KG1 (cell line): Measurements from ENCODE around the gene IRX6.

Source experiments
- DNase-seq: peaks from one replicate; lab custom pipeline; 2025; lab: John Stamatoyannopoulos, UW

Gene IRX6

DNA sequence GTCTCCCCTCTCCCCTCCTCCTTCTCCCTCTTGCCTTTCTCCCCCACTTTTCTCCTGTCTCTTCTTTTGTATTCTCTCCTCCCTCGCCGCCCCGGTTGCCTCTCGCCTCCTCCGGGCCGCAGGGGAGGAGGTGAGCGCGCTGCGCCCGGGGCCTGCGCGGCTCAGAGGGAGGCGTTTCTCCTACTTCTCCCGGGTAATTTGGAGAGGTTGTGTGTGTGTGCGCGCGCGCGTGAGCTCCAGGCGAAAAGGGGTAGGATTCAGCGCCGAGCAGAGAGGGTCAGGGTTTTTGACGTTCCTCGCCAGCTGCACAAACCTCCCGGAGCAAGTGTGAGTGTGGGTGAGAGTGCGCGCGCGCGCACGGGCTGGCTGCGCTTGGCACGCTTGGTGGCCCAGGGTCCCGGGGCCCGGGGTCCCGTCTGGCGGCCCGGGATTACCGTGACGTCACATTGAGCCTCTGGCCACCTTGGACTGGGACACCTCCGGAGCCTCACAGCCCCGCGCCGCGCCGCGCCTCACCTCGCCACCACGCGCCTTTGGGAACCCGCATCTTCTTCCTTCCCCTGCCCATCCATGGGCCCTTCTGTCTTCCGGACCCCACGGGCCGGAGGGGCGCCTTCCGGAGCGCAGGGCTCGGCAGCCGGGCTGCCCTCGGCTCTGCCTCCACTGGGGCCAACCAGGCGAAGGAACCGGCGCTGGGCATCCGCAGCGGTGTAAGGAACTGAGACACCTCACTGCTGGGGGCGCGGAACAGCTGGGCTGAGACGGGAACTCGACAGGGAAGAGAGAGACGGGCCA lies 479 bp downstream of the IRX6 start:
- DNase-seq = no peak

DNA sequence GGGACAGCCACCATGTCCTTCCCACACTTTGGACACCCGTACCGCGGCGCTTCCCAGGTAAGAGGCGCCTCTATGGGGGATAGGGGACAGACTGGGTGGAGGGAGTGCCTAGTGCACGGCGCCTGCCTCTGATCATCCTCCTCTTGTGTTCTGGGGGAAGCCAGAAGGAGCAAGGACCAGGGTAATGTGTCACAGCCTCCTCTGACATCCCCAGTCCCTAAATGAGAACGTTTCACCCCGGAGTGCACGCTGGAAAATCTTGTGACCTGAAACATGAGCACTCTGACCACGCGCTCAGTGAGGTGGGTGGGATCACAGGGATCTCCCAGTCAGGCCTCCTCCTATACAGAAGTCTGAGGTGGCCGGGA lies 1.1 kb downstream of the IRX6 start:
- no peak for DNase-seq

DNA sequence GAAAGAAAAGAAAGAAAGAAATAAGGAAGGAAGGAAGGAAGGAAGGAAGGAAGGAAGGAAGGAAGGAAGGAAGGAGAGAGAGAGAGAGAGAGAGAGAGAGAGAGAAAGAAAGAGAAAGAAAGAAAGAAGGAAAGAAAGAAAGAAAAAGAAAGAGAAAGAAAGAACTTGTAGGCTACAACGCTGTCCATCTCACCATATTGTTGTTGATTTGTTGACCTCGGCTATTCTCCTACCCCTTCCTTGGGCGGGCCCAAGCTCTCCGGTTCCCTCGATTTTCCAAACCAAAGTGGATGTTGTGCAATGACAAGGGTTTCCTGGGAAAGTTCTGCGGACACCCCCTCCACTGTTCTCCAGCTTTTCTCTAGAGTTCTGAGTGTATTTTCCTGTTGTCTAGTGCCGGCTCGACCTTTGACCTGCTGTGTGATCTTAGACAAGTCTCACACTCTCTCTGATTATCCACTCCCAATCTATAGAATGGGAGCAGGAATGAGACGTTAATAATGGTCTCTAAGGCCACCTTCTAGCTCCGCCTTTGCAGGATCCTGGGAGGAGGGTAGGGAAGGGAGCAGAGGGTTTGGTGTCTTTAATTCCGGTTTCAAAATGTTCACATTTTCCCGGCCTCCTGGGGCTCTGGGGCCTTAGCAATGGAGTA lies 1.6 kb downstream of the IRX6 start:
- no peak for DNase-seq

DNA sequence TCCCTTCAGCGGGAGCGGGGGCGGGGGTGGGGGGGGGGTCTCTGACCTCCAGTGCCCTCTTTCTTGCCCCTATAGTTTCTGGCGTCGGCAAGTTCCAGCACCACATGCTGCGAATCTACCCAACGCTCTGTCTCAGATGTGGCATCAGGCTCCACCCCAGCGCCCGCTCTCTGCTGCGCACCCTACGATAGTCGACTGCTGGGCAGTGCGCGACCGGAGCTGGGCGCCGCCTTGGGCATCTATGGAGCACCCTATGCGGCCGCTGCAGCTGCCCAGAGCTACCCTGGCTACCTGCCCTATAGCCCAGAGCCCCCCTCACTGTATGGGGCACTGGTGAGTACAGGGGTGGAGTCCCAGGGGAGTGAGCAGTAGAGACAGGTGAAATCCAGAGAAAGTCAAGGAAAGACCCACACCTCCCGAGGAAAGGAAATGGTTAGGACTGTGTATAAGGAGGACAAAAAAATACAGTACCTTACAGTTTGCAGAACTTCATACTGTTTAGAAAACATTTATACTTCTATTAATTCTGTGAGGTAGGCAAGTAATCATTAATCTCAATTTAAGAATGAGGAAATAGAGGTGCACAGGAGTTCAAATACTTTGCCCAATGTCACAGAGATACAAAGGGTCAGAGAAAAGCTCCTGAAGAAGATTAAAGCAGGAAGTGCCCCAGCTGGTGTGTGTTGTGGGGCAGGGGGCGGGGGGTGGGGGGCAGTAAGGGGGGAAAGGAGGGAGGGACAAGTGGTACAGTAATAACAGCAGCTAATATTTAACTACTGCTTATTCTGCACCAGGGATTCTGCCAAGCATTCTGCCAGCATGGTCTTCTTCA lies 2.5 kb downstream of the IRX6 start:
- no peak for DNase-seq

DNA sequence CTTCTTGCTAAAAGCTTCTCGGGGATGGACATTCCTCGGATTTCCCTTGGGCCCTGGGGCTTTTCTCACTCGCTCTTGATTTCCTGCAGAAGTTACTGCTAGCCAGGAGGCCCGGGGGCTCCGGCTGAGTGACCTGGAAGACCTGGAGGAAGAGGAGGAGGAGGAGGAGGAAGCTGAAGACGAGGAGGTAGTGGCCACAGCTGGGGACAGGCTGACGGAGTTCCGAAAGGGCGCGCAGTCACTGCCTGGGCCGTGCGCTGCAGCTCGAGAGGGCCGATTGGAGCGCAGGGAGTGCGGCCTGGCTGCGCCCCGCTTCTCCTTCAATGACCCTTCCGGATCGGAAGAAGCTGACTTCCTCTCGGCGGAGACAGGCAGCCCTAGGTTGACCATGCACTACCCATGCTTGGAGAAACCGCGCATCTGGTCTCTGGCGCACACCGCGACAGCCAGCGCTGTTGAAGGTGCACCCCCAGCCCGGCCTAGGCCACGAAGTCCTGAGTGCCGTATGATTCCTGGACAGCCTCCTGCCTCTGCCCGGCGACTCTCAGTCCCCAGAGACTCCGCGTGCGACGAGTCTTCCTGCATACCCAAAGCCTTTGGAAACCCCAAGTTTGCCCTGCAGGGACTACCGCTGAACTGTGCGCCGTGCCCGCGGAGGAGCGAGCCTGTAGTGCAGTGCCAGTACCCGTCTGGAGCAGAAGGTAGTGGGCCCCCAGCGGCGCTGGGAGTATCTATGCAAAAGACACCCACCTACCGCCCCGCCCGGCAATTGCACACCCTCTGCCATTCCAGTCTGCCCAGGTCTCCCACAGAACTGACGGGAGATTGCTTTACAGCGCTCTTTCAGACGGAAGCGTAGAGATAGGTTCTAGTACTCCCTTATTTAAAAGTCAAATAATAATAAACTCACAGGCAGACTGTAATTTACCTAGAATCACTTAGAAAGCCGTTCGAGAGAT lies 4.9 kb downstream of the IRX6 start:
- no peak for DNase-seq

DNA sequence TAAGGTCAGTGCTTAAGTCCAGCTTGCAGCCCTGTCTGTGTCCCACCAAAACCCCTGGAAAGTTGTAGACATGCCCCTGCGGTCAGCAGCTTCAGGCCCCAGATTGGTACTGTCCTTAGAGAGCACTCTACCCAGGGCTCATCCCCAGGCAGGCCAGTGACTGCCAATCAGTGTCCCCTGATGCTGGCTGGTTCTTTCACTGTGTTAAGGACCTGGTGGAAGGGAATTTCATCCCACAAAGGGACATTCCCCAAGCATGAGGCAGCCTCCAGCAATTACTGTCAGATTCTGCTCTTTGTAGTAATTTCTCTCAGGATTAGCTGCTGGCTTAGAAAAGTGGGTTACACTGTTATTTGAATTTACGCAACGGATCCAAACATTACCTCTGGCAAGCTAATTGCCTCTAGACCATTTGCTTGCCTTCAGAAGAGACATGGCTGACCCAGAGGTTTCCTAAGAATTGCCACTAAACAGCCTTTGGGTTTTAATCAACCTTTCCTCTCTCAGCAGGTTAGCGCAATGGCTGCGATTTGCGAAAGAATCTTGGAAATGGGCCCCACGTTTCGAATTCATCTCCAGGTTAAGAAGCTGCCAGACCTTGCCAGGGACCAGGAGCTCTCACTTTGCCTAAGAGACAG lies 5.9 kb downstream of the IRX6 start:
- no peak for DNase-seq

DNA sequence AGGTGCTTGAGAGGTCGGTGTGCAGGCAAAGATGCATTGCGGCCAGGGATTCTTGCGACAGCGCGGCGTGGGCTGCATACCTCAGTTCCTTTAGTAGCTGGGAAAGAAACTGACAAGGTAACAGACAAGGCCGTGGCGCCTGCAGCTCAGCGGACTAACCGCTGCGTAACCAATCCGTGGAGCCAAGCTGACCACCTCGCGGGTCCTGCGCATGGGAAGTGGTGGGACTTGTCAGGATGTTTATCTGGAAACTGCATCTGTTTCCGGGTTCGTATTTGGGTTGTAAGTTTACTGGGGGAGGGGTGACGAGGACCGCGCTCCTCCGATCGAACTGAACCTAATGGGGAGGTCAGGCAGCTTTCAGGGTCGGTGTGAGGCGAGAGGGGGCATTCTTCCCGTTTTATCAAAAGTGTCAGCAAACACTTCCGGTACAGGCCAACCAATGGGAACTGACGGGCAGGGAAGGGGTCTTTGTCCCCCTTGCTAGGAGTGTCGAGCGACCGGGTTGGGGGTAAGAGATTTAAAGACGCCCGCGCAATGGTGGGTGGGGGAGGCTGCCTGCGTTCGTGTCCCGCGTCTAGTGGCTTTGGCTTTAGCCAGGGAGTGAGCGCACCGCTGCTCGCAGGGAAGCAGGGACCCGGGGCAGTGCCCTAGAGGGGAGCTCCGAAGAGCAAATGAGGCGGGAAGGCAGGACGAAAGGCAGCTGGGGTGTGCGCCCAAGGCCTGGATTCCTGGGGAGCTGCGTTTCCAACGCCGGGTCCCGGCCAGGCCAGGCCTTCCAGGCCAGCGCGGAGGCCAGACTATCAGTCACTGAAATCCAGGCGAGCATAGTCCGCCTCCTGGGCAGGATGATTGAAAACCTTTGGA lies 7.0 kb downstream of the IRX6 start:
- DNase-seq = no peak

DNA sequence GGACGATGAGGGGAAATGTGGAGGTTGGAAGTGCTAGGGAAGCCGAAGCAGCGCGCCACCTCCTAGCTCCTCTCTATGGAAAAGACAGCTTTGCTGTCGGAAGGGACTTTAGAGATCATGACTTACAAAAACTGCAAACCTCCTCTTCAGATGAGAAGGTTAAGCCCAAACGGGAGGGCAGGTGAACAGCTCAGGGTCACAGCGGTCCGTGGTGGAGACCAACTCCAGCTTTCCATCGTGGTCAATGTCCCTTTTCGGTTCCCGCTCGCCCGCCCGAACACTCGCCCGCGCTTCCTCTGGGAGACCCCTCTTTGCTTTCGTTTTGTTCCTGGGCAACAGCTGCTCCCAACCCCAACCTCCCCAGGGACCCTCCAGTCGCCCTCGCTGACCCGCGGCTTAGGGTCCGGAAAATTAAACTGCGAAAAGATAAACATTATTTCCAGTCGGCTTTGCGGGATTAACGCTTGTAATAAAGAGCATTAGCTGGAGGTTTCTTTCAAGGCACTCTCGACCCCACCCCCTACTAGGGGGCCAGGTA lies 7.7 kb downstream of the IRX6 start:
- DNase-seq = no peak

DNA sequence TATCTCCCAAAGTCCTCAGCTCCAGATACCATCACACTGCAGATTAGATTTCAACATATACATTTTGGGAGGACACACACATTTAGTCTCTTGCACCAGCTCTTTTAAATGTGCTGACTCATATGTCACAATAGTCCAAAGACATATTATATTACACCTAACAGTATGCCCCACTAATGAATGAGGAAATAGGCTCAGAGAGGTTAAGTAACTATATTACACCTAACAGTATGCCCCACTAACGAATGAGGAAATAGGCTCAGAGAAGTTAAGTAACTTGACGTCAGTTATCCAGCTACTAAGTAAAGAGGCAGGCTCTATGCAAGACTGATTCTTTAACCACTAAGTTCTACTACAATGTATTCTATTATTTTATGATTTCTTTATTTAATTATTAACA lies 9.7 kb downstream of the IRX6 start:
- DNase-seq = no peak

DNA sequence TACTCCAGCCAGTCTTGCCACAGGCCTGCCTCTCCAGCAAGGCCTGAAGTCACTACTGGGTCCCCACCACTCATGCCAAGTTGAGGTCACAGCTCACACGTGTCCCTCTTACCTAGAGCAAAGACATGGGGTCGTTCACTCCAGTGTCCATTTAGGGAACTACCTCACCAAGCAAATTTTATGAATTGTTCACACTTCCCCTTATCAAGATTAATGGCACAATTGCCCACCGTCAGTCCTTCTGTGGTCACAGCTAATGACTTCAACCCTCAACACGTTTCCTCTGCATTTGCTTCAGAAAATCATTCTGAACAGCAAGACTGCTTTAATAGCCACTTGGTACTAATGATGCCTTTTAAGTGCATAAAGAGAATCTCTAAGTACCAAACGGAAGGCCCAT lies 14.6 kb downstream of the IRX6 start:
- DNase-seq = no peak

DNA sequence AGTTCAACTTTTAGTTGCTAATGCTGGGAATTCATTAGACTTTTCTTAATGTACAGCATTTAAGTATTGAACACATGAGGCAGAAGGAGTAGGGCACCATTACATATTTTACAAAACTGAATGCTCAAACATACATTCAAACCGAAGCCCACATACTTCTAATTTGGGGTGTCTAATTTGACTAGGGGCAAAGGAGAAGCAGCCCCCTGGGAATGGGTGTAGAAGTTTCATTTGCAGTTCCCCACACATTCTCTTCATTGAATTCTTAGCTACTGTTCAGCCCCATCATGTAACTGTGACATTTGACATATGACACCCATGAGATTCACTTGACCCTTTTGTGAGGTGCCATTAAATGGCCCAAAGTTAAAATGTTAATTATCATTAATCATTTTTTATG lies 16.4 kb downstream of the IRX6 start:
- DNase-seq = no peak

DNA sequence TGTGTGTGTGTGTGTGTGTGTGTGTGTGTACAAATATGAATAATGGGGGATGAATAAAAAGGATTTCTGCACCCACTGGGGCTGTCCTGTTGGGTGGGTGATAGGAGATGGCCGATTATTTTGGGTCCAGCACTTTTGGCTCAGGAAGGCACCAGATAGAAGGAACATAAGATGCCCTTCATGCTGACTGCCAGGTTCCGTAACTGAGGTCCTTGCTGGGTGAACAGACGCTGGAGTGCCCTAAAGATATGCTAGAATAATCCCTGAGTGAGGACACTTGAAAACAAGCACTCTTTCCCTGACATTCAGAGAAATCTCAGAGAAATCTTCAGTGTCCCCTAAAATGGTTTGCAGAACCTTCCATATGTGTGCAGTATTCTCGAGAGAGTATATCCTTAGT lies 17.7 kb downstream of the IRX6 start:
- DNase-seq = no peak

DNA sequence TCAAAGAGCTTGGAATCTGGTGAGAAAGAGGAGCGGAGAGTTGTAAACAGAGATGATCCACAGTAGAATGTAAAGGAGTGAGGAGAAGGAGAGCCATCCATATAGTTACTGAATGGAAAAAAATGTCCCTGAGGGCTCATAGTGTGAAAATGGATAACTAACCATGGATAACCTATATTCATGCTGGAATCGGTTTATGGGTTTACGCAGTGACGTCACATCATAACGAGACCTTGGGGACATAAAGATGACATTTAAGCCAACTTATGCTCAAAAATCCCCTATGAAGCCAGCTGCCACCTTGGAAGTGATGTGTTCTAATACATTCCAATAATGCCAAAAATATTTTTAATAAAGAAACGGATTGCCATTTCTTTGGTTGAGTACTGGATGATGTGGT lies 22.5 kb downstream of the IRX6 start:
- DNase-seq = no peak

DNA sequence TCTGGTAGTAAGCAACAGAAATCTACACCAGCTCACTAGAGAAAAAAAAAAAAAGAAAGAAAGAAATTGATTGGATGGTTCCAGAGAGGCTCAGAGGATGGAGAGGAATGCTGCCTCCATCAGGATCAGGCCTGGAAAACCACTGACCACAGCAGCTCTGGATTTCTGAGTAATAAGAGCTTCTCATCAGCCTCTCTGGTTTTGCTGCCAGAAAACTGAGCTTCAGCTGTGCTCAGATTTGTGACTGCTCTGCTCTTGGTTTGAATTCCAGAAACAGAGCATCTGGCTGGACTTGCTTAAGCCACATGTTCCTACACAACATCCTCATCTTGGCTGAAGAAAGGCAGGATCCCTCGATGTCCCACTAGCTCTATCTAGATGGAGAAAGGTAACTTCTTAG lies 25.9 kb downstream of the IRX6 start:
- DNase-seq = no peak

DNA sequence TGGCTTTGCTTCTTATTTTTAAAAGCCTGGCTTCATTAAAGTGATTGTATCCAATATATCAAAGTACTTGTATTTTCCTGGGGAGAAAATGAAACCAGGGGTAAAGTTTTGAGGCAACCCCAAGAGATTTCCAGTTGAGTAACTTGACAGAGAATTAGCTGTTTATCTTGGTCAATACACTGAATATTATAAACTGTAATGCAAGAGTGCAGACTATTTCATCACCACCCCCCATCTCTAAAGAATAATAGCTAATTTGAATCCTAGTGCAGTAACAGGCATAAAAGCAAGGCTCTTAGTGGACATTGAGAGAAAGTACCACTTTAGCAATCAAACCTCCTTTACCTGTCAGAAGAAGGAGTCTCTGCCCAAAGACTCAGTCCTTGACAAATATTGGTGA lies 27.0 kb downstream of the IRX6 start:
- no peak for DNase-seq

DNA sequence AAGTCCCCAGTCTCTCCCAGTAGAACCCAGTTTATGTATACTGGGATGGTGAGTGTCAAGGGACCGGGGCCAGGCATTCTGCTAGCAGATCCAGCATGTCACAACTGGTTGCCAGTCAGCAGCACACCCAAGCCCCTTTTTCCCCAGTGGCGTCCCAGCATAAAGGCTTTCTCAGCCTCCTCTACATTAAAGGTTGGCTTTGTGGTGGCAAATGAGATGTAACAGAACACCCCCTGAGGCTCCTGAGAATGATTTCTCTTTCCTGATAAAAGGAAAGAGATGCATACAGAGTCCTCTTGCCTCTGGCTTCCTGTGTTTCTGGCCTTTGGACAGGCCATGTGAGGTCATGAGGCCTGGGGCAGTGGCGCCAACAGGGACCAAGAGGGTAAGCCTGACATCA lies 27.9 kb downstream of the IRX6 start:
- DNase-seq = no peak

DNA sequence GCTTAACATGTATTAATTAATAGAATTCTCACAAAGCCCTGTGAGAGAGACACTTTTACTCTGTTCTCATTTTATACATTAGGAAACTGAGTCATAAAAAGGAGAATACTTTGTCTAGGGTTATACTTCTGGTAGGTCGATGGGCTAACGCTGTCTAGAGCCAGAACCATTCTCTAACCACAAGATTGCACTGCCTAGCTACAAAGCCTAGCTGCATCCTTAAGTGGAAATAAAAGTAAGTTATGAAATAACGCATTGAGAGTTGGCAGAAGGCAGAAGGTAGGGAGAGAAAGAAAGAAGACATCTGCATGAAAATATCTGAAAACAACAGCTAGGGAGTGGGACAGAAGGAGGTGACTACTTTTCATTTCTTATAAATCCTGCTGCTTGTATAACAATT lies 33.2 kb downstream of the IRX6 start:
- DNase-seq = no peak

DNA sequence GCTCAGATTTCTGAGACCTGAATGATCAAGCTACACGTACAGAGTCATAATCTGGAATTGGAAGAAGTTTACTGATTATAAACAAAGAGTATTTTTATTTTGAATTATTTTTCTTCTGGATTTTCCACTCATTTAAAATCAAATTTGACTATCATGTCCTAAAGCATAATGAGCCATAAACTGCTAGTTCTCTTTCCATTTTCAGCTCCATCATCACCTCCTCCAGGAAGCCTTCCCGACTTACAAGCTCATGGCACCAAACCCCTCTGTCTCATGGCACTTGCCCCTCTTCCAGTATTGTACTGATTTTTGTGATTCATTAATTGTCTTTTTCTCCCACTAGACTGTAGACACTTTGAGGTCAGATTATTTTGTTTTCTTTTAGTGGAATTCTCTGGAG lies 35.9 kb downstream of the IRX6 start:
- DNase-seq = no peak

DNA sequence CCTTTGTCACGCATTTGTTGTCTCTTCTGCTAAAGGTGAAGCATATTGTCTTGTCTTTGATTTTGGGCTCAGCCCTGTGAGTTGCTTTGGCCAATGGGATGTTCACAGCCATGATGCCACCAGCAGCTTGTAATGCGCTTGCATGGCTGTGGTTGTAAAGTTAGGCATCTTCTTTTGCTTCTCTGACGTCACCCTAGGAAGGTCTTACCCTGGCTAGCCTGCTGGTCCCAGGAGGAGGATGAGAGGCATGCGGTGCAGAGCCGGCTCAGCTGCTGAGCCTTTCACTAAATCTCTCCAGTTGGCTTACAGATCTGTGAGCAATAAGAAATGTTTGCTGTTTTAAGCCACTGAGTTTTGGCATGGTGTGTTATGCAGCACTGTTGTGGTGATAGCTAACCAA lies 40.8 kb downstream of the IRX6 start:
- no peak for DNase-seq

DNA sequence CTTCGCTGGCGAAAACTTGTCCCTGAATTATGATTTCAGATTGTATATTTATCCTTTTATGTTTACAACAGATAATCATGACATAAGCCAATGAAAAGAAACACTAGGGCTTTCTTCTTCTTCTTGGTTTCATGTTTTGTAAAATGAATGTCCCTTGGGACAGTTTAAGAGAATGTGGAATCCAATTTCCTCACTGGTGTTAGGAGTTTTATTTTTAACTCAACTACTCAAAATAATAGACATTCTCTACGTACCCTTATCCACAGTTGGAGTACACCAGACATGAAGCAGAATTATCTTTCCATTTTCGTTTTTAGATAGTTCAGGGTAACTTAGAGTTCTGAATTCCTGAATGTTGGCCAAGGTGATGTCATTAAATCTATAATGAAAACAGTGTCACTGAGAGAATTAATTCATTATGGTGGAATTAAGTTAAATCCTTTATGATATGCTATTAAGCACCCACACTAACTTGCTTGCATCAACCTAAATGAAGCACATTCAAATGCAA lies 43.4 kb downstream of the IRX6 start:
- no peak for DNase-seq
